HG02885 (cell line): ENCODE results near the gene PFN3.
A peak's percentile ranks its signal among the peaks of the same experiment; 100 is the strongest.

Source experiments
- ATAC-seq: cut with Tn5 transposase; IDR thresholded peaks from one replicate; pipeline ENCODE4 v1.9.1; 2021; ENCODE audit warnings: mild to moderate bottlenecking; ENCODE audit not compliant: unreplicated experiment, poor library complexity

PFN3 gene

DNA sequence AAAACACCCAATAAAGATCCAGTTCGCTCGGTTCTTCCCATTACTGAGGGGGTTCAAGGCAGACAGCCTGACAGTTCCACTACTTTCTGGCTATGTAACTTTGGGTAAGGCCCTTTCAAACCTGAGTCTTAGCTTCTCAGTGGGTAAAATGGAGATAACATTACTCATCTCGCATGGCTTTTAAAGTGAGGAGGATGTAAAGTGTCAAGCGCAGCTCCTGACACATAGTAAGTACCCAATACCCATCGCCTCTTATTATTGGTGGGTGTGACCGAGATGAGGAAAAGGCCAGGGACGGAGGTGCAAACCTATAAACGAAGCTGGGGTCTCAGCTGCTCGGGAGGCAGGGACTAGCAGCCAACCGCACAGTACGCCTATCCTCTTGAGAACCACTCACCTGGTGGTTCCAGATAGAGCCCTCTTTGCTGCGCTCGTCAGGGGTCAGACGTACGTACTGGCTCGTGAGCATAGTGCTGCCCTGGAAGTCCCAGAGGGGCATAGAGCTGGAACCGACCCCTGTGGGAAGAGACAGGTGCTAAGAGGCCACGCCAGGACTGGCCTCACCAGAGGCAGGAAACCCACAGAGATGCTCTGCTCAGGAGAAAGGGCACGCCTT lies 49.6 kb downstream of the PFN3 start:
- ATAC-seq: peak; percentile 13
